ENCODE data around the gene NSG2. TPM values are rescaled to one million over a fixed set of nuclear protein-coding genes. Genes with fewer than 3 reads are reported as not detected.
"Not testable (repeated sequence)": the region's sequence is repeated elsewhere in the genome, so short reads cannot be mapped to it uniquely, and the experiment has no call there.

NSG2 gene
- total RNA-seq, 1 experiment from 2014 or later = not detected

GRCh38 chr5:174098694-174099093 is 53.2 kb downstream of the NSG2 start:
- CTCF ChIA-PET = no interaction called here
- DNase-seq = no peak
- no peaks in the 10 kb centered on the region for H3K4me1 Mint-ChIP-seq (ENCODE audit: low read depth, unreplicated experiment)
- Histone ChIP-seq H3K36me3 (ENCODE audit: control insufficient read depth, insufficient read depth, low read length) (no peaks in the 10 kb centered on the region), H3K4me3 (ENCODE audit: low read depth, low read length) (no peak overlapping the region), H3K9me3 (no peaks in the 10 kb centered on the region), H3K4me1 (no peaks in the 10 kb centered on the region), H3K27me3 (replicated peaks; ENCODE audit: control insufficient read depth, insufficient read depth, low read length) (no peaks in the 10 kb centered on the region; the same call in 1 of the 2 replicates)
- TF ChIP-seq, protein P1, sequence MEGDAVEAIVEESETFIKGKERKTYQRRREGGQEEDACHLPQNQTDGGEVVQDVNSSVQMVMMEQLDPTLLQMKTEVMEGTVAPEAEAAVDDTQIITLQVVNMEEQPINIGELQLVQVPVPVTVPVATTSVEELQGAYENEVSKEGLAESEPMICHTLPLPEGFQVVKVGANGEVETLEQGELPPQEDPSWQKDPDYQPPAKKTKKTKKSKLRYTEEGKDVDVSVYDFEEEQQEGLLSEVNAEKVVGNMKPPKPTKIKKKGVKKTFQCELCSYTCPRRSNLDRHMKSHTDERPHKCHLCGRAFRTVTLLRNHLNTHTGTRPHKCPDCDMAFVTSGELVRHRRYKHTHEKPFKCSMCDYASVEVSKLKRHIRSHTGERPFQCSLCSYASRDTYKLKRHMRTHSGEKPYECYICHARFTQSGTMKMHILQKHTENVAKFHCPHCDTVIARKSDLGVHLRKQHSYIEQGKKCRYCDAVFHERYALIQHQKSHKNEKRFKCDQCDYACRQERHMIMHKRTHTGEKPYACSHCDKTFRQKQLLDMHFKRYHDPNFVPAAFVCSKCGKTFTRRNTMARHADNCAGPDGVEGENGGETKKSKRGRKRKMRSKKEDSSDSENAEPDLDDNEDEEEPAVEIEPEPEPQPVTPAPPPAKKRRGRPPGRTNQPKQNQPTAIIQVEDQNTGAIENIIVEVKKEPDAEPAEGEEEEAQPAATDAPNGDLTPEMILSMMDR (IDR thresholded peaks at IDR 0.05; ENCODE audit: insufficient read depth in 1 of 2, low read depth in 1 of 2, low read length in 1 of 2, severe bottlenecking in 1 of 2, unreplicated experiment in 1 of 2) = no peak
- BruUV-seq (replicated peaks) = no TSS peak
- intact Hi-C loops (cut with micrococcal nuclease; ENCODE audit: unreplicated experiment) = no loop called here
- peaks cover 12% of the 10 kb centered on the region for H3K27me3 Mint-ChIP-seq (ENCODE audit: insufficient read depth, unreplicated experiment)
- no peak overlapping the region for H3K27ac Mint-ChIP-seq (ENCODE audit: unreplicated experiment)
- no peaks in the 10 kb centered on the region for H3K9me3 Mint-ChIP-seq (ENCODE audit: unreplicated experiment)
- H3K36me3 Mint-ChIP-seq (ENCODE audit: insufficient read depth, unreplicated experiment) = no peaks in the 10 kb centered on the region
- no peak overlapping the region for H3K4me3 Mint-ChIP-seq (ENCODE audit: unreplicated experiment)
- POLR2A ChIA-PET = no interaction called here

- POLR2A ChIA-PET = no interaction called here
- Histone ChIP-seq H3K36me3 (ENCODE audit: control insufficient read depth, insufficient read depth, low read length) (no peaks in the 10 kb centered on the region), H3K27me3 (replicated peaks; ENCODE audit: control insufficient read depth, insufficient read depth, low read length) (no peaks in the 10 kb centered on the region; the same call in 1 of the 2 replicates), H3K4me3 (ENCODE audit: low read depth, low read length) (no peak overlapping the region), H3K9me3 (no peaks in the 10 kb centered on the region), H3K4me1 (no peaks in the 10 kb centered on the region)
- peaks cover 12% of the 10 kb centered on the region for H3K27me3 Mint-ChIP-seq (ENCODE audit: insufficient read depth, unreplicated experiment)
- no TSS peak for BruUV-seq (replicated peaks)
- intact Hi-C loops (cut with micrococcal nuclease; ENCODE audit: unreplicated experiment) = no loop called here
- H3K27ac Mint-ChIP-seq (ENCODE audit: unreplicated experiment) = no peak overlapping the region
- no peaks in the 10 kb centered on the region for H3K4me1 Mint-ChIP-seq (ENCODE audit: low read depth, unreplicated experiment)
- no peaks in the 10 kb centered on the region for H3K36me3 Mint-ChIP-seq (ENCODE audit: insufficient read depth, unreplicated experiment)
- no peaks in the 10 kb centered on the region for H3K9me3 Mint-ChIP-seq (ENCODE audit: unreplicated experiment)
- no peak for DNase-seq
- TF ChIP-seq, protein P1 (IDR thresholded peaks at IDR 0.05; ENCODE audit: insufficient read depth in 1 of 2, low read depth in 1 of 2, low read length in 1 of 2, severe bottlenecking in 1 of 2, unreplicated experiment in 1 of 2) = no peak
- CTCF ChIA-PET = no interaction called here
- no peak overlapping the region for H3K4me3 Mint-ChIP-seq (ENCODE audit: unreplicated experiment)
Measured at GRCh38 chr5:174100490-174100889, 55.0 kb downstream of the NSG2 start.

DNA sequence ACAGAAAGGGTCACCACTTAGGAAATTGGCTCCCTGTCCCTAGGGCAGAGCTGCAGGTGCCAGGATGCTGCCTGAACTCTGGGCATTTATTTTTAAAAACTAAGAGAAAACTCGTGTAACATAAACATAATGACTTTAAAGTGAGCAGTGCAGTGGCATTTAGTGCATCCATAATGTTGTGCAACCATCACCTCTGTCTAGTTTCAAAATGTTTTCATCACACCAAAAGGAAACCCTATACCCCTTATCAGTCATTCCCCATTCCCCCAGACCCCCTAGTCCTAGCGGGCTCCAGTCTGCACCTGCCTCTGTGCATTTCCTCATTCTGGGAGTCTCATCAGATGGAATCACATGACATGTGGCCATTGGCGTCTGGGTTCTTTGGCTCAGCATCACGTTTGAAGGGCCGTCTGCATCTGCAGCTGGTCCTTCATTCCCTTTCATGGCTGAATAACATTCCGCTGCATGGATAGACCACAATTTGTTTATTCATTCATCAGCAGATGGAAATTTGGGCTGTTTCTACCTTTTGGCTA is 55.8 kb downstream of the NSG2 start:
- H3K36me3 ChIP-seq (ENCODE audit: control insufficient read depth, insufficient read depth, low read length) = no peaks in the 10 kb centered on the region
- no peaks in the 10 kb centered on the region for H3K9me3 ChIP-seq
- H3K4me1 ChIP-seq = no peaks in the 10 kb centered on the region
- Mint-ChIP-seq H3K27ac (ENCODE audit: unreplicated experiment) (no peak overlapping the region), H3K27me3 (ENCODE audit: insufficient read depth, unreplicated experiment) (peaks cover 16% of the 10 kb centered on the region), H3K4me1 (ENCODE audit: low read depth, unreplicated experiment) (no peaks in the 10 kb centered on the region), H3K36me3 (ENCODE audit: insufficient read depth, unreplicated experiment) (no peaks in the 10 kb centered on the region), H3K4me3 (ENCODE audit: unreplicated experiment) (no peak overlapping the region), H3K9me3 (ENCODE audit: unreplicated experiment) (no peaks in the 10 kb centered on the region)
- BruUV-seq (replicated peaks) = no TSS peak
- TF ChIP-seq, protein P1 (IDR thresholded peaks at IDR 0.05; ENCODE audit: insufficient read depth in 1 of 2, low read depth in 1 of 2, low read length in 1 of 2, severe bottlenecking in 1 of 2, unreplicated experiment in 1 of 2) = no peak
- ChIA-PET POLR2A (no interaction called here), CTCF (no interaction called here)
- DNase-seq = no peak
- intact Hi-C loops (cut with micrococcal nuclease; ENCODE audit: unreplicated experiment) = no loop called here
- no peaks in the 10 kb centered on the region; the same call in 1 of the 2 replicates for H3K27me3 ChIP-seq (replicated peaks; ENCODE audit: control insufficient read depth, insufficient read depth, low read length)
- no peak overlapping the region for H3K4me3 ChIP-seq (ENCODE audit: low read depth, low read length)

DNA sequence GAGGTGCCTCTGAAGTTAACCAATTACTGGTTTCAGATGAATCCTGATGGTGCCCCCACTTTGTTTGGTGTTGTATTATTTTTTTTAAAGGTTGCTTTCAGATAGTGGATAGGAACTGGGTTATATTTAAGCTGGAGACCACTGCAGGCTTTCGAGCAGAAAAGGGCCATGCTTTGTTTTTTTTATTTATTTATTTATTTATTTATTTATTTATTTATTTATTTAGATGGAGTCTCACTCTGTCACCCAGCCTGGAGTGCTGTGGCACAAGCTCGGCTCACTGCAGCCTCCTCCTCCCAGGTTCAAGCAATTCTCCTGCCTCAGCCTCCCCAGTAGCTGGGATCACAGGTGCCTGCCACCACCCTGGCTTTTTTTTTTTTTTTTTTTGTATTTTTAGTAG is 57.1 kb downstream of the NSG2 start:
- H3K4me1 ChIP-seq; H3K27ac Mint-ChIP-seq (ENCODE audit: unreplicated experiment); H3K4me3 Mint-ChIP-seq (ENCODE audit: unreplicated experiment); H3K36me3 Mint-ChIP-seq (ENCODE audit: insufficient read depth, unreplicated experiment); DNase-seq; H3K4me1 Mint-ChIP-seq (ENCODE audit: low read depth, unreplicated experiment); H3K9me3 ChIP-seq; CTCF ChIA-PET; POLR2A ChIA-PET; BruUV-seq (replicated peaks); H3K36me3 ChIP-seq (ENCODE audit: control insufficient read depth, insufficient read depth, low read length); H3K9me3 Mint-ChIP-seq (ENCODE audit: unreplicated experiment); H3K4me3 ChIP-seq (ENCODE audit: low read depth, low read length); H3K27me3 ChIP-seq (replicated peaks; ENCODE audit: control insufficient read depth, insufficient read depth, low read length); intact Hi-C loops (cut with micrococcal nuclease; ENCODE audit: unreplicated experiment): not testable (repeated sequence)
- peaks cover 16% of the 10 kb centered on the region for H3K27me3 Mint-ChIP-seq (ENCODE audit: insufficient read depth, unreplicated experiment)

All from Caco-2 (cell line).